Embryonic facial prominence (tissue), 1 donor: ENCODE results near the gene PPCS.

Source experiments
- DNase-seq: peaks from one replicate; pipeline ENCODE4 v3.0.0-alpha.2; 2016; ENCODE audit errors: extremely low spot score

The PPCS gene

GRCh38 chr1:42456010-42456753 lies at the start of gene PPCS, which contains the start of gene ZMYND12:
TSS of gene PPCS (plus strand) at chr1:42456543. CDS start at chr1:42456566, 23 bp downstream.
TSS of gene ZMYND12 (minus strand) at chr1:42456022. CDS start at chr1:42455997, 25 bp downstream.
- peak; percentile 39 for DNase-seq

- no peak for DNase-seq
Observed at GRCh38 chr1:42414551-42415496, 41.5 kb upstream of the PPCS start.

GRCh38 chr1:42417166-42417565 lies 39.2 kb upstream of the PPCS start:
- no peak for DNase-seq

GRCh38 chr1:42418516-42418915 lies 37.8 kb upstream of the PPCS start:
- no peak for DNase-seq

GRCh38 chr1:42419126-42419821 lies 37.1 kb upstream of the PPCS start:
- DNase-seq = peak; percentile 37

GRCh38 chr1:42420121-42420520 lies 36.2 kb upstream of the PPCS start:
- DNase-seq = no peak

GRCh38 chr1:42420911-42421585 lies 35.3 kb upstream of the PPCS start:
- peak; percentile 45 for DNase-seq

- DNase-seq = no peak
Observed at GRCh38 chr1:42422737-42423136, 33.6 kb upstream of the PPCS start.

GRCh38 chr1:42423681-42424080 lies 32.7 kb upstream of the PPCS start:
- DNase-seq = no peak

GRCh38 chr1:42424201-42424600 lies 32.1 kb upstream of the PPCS start:
- no peak for DNase-seq

- no peak for DNase-seq
Observed at GRCh38 chr1:42427240-42427639, 29.1 kb upstream of the PPCS start.

GRCh38 chr1:42429603-42430002 lies 26.7 kb upstream of the PPCS start:
- DNase-seq = no peak

- DNase-seq = no peak
Observed at GRCh38 chr1:42430286-42431135, 25.8 kb upstream of the PPCS start.

- no peak for DNase-seq
Observed at GRCh38 chr1:42431514-42431913, 24.8 kb upstream of the PPCS start.

GRCh38 chr1:42432714-42433113 lies 23.6 kb upstream of the PPCS start:
- no peak for DNase-seq

GRCh38 chr1:42433369-42433768 lies 23.0 kb upstream of the PPCS start:
- no peak for DNase-seq

- DNase-seq = no peak
Observed at GRCh38 chr1:42434340-42434739, 22.0 kb upstream of the PPCS start.

- DNase-seq = no peak
Observed at GRCh38 chr1:42439940-42440339, 16.4 kb upstream of the PPCS start.

- no peak for DNase-seq
Observed at GRCh38 chr1:42442662-42443061, 13.7 kb upstream of the PPCS start.

- DNase-seq = no peak
Observed at GRCh38 chr1:42449256-42449655, 7.1 kb upstream of the PPCS start.

GRCh38 chr1:42450061-42450460 lies 6.3 kb upstream of the PPCS start:
- DNase-seq = no peak
